Raji (cell line): ENCODE data around the gene TSPEAR.
"Not testable (repeated sequence)": the region's sequence is repeated elsewhere in the genome, so short reads cannot be mapped to it uniquely, and the experiment has no call there.

Experiments
- POLR2A ChIP-seq: IDR thresholded peaks from 2 replicates; pipeline ENCODE4 v1.6.1; 2011; ENCODE audit warnings: low read depth, low read length, control low read depth; ENCODE audit not compliant: insufficient read depth

The TSPEAR gene

GRCh38 chr21:44603911-44604310, 107.5 kb downstream of the TSPEAR start:
- TF ChIP-seq POLR2A = no peak

GRCh38 chr21:44603109-44603875, 108.1 kb downstream of the TSPEAR start:
- TF ChIP-seq POLR2A = no peak

- TF ChIP-seq POLR2A = no peak
These were observed 108.9 kb downstream of the TSPEAR start for GRCh38 chr21:44602463-44602850.

- TF ChIP-seq POLR2A = no peak
These were observed 109.5 kb downstream of the TSPEAR start for GRCh38 chr21:44601596-44602462.

GRCh38 chr21:44600118-44600978, 111.0 kb downstream of the TSPEAR start, which contains the start of gene KRTAP10-7:
TSS of gene KRTAP10-7 (plus strand) at chr21:44600597. CDS start at chr21:44600622, 25 bp downstream.
- TF ChIP-seq POLR2A = not testable (repeated sequence)

GRCh38 chr21:44599264-44600029, 111.9 kb downstream of the TSPEAR start:
- TF ChIP-seq POLR2A = no peak

GRCh38 chr21:44598061-44598460, 113.3 kb downstream of the TSPEAR start:
- TF ChIP-seq POLR2A = no peak

- TF ChIP-seq POLR2A = no peak
These were observed 115.2 kb downstream of the TSPEAR start for GRCh38 chr21:44596068-44596725.

GRCh38 chr21:44595524-44595923, 115.8 kb downstream of the TSPEAR start:
- TF ChIP-seq POLR2A = no peak

- TF ChIP-seq POLR2A = no peak
These were observed 116.9 kb downstream of the TSPEAR start for GRCh38 chr21:44594406-44594916.

GRCh38 chr21:44593598-44594405, 117.6 kb downstream of the TSPEAR start:
- TF ChIP-seq POLR2A = no peak

- TF ChIP-seq POLR2A = no peak
These were observed 118.7 kb downstream of the TSPEAR start, which contains the start of gene KRTAP10-6 for GRCh38 chr21:44592446-44593311. TSS of gene KRTAP10-6 (minus strand) at chr21:44592505. CDS start at chr21:44592484, 21 bp downstream.
